Fibroblast of pulmonary artery (primary cell): ENCODE data around the gene C1orf116.

Experiments used
- DNase-seq: peaks from one replicate; pipeline ENCODE4 v3.0.0-alpha.2; 2010; ENCODE audit warnings: low read depth
- H3K4me3 ChIP-seq: replicated peaks from 2 replicates; pipeline ENCODE4 v1.5.1; 2011; ENCODE audit warnings: low read depth, mild to moderate bottlenecking, control low read depth, low read length, moderate library complexity
- TF ChIP-seq, protein P1 (sequence below): IDR thresholded peaks from 2 replicates; pipeline ENCODE4 v1.5.1; 2011; ENCODE audit warnings: mild to moderate bottlenecking, control low read depth, low read length, inconsistent platforms; ENCODE audit errors: missing control alignments

Gene C1orf116

GRCh38 chr1:207069858-207070506 is 37.4 kb upstream of the C1orf116 start:
- TF ChIP-seq, protein P1, sequence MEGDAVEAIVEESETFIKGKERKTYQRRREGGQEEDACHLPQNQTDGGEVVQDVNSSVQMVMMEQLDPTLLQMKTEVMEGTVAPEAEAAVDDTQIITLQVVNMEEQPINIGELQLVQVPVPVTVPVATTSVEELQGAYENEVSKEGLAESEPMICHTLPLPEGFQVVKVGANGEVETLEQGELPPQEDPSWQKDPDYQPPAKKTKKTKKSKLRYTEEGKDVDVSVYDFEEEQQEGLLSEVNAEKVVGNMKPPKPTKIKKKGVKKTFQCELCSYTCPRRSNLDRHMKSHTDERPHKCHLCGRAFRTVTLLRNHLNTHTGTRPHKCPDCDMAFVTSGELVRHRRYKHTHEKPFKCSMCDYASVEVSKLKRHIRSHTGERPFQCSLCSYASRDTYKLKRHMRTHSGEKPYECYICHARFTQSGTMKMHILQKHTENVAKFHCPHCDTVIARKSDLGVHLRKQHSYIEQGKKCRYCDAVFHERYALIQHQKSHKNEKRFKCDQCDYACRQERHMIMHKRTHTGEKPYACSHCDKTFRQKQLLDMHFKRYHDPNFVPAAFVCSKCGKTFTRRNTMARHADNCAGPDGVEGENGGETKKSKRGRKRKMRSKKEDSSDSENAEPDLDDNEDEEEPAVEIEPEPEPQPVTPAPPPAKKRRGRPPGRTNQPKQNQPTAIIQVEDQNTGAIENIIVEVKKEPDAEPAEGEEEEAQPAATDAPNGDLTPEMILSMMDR: no peak
- H3K4me3 ChIP-seq: no peak overlapping the region
- no peak for DNase-seq

- DNase-seq: no peak
- TF ChIP-seq, protein P1: no peak
- H3K4me3 ChIP-seq: no peak overlapping the region
Observed at GRCh38 chr1:207069061-207069460, 36.5 kb upstream of the C1orf116 start.

DNA sequence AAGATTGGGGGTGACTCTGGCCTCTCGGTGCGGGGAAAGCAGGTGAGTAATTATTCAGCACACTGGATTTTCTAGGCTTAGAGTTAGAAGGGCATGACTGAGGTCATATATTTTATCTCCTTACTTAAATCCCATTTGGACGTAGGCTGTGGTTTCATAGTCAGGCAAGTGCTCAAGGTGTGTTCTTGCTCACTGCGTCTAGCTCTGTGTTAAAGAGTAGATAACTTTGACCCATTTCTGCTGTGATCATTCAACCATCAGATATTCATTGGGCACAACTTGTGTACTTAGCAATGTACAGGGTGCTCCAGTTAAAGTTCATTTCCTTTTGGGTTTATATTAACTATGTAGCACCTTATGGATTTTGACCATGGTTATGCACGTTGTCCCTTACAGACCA is 35.1 kb upstream of the C1orf116 start:
- H3K4me3 ChIP-seq: no peak overlapping the region
- TF ChIP-seq, protein P1: no peak
- DNase-seq: no peak

DNA sequence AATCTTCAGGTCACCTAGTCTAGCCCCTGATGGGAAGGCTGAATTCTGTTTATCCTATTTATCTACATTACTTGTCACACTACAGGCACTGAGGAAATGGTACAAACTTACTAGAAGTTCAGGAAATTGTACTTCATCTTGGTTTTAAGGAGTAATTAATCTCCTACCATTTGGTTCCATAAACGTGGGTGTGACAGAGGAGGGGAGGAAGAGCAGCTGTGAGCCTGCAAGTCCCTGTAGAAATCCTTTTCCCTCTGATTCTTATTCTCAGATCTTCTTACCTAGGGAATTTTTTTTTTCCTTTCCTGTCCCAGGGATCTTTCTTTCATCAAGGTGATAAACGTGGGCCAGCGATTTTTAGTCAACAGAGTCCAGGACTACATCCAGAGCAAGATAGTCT is 34.6 kb upstream of the C1orf116 start:
- H3K4me3 ChIP-seq: no peak overlapping the region
- TF ChIP-seq, protein P1: no peak
- DNase-seq: no peak

DNA sequence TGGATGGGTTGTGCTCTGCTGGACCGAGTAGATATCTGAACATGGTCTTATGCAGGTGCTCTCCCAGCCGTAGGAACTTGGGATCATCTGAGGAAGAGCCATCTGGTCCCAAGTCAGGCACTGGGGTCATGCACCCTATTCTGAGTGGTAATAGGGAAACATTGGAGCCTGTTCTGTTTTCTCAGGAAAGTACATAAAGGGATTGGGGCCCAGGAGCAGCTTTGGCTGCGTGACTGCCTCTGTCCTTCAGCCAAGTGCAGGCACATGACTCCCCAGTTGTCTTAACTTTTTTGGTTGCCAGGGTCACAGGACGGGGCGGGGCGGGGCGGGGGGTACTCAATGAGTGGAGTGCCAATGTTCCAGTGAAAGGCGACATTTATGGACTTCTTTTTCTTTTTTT is 32.0 kb upstream of the C1orf116 start:
- TF ChIP-seq, protein P1: no peak
- DNase-seq: no peak
- no peak overlapping the region for H3K4me3 ChIP-seq

GRCh38 chr1:207063014-207063413 is 30.5 kb upstream of the C1orf116 start:
- TF ChIP-seq, protein P1: no peak
- DNase-seq: no peak
- no peak overlapping the region for H3K4me3 ChIP-seq

- H3K4me3 ChIP-seq: no peak overlapping the region
- no peak for DNase-seq
- TF ChIP-seq, protein P1: no peak
Observed at GRCh38 chr1:207062058-207062457, 29.5 kb upstream of the C1orf116 start.
